C4-2B (cell line): ENCODE data around the gene ARHGAP42.

Experiments
- H3K27ac ChIP-seq: fragments of 450-650 bp; 2 replicates; pipeline ENCODE4 v1.5.1; 2017
- ZFX ChIP-seq: fragments of 450-650 bp; IDR thresholded peaks from 2 replicates; pipeline ENCODE4 v1.6.1; 2017
- TF ChIP-seq, protein P1 (sequence below): fragments of 450-650 bp; conservative IDR thresholded peaks from 2 replicates; pipeline ENCODE4 v1.5.1; 2017; ENCODE audit warnings: mild to moderate bottlenecking

ARHGAP42 gene

DNA sequence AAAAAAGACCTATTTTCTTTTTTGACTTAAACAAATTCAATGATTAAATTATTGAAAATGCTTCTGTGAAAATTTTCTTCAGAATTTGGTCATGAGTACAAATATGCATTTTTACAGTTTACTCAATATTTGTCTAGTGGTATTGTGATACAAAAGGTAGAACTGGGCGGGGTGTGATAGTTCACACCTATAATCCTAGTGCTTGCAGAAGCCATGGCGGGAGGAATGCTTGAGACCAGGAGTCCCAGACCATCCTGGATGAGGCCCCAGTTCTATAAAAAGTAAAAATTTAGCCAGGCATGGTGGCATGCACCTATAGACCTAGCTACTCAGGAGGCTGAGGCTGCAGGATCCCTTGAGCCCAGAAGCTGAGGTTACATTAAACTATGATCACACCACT lies 90.6 kb downstream of the ARHGAP42 start:
- TF ChIP-seq, protein P1, sequence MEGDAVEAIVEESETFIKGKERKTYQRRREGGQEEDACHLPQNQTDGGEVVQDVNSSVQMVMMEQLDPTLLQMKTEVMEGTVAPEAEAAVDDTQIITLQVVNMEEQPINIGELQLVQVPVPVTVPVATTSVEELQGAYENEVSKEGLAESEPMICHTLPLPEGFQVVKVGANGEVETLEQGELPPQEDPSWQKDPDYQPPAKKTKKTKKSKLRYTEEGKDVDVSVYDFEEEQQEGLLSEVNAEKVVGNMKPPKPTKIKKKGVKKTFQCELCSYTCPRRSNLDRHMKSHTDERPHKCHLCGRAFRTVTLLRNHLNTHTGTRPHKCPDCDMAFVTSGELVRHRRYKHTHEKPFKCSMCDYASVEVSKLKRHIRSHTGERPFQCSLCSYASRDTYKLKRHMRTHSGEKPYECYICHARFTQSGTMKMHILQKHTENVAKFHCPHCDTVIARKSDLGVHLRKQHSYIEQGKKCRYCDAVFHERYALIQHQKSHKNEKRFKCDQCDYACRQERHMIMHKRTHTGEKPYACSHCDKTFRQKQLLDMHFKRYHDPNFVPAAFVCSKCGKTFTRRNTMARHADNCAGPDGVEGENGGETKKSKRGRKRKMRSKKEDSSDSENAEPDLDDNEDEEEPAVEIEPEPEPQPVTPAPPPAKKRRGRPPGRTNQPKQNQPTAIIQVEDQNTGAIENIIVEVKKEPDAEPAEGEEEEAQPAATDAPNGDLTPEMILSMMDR: no peak
- TF ChIP-seq ZFX: no peak
- no peak overlapping the region for H3K27ac ChIP-seq

DNA sequence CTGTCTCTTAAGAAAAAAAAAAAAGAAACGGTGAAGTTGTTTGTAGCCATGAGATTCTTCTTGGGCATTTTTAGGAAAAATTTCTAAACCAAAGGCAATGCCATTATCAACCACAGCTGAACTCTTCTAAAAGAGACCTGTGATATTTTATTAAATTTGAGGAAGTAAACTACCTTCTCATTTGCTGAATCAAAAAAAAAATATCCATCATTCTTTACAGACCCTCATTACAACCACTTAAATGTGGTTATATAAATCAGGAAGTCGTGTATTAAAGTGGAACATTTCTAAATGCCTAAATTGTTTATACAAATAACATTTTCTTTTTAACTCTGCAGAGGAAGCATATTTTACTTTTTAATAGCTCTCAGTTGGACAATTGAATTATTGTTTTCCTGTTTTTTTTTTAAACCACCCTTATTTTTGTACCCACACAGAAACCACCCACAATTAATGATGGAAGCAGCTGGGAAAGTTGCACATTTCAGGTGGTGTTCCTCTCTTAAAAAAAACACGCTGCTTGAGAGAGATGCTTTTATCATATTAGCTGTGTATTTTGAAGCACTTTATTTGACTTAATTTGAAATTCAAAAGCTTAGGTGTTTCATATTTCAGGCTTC lies 91.2 kb downstream of the ARHGAP42 start:
- H3K27ac ChIP-seq: no peak overlapping the region
- TF ChIP-seq, protein P1: no peak
- no peak for TF ChIP-seq ZFX

- TF ChIP-seq ZFX: no peak
- TF ChIP-seq, protein P1: no peak
Measured at GRCh38 chr11:100780470-100780869, 93.4 kb downstream of the ARHGAP42 start.

DNA sequence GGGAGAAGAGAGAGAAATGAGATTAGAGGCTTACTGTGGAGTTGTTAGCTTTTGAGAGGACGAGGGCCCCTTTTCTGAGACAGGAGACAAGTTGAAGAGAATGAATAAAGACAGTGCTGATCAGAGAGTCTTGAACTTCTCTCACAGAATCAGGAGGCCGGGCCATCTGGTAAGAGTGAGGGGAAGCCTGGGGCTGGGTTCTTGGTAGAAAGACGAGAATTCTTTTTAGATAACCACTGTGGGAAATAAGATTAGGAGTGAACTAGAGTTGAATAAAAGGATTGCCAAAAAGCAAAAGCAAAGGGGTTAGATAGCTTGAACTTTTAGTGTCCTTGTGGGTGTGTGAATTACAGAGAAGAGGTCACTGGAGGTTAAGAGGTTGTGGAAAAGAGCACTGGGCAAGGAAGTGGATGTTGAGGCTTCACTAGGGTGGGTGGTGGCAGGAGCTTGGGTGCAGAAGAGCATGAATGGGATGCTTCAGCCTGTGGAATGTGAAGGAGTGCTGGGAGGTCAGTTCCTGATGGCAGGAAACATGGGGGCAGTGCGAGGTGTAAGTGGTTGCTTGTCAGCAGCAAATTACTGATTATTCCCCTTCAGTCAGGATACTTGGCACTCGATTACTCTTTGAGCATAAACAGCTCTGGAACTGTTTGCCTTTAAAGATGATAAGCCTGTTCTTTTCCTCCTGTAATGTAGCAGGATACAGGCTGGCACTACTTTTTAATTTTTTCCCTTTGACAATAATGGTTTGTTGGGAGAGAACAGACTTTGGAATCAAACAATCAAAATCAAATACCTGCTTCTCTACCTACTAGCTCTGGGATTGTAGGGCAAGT lies 98.3 kb downstream of the ARHGAP42 start:
- TF ChIP-seq, protein P1: no peak
- no peak for TF ChIP-seq ZFX
- H3K27ac ChIP-seq: no peak overlapping the region

More at GRCh38 chr11:100780470-100780869, 93.4 kb downstream of the ARHGAP42 start:
- no peak overlapping the region for H3K27ac ChIP-seq

DNA sequence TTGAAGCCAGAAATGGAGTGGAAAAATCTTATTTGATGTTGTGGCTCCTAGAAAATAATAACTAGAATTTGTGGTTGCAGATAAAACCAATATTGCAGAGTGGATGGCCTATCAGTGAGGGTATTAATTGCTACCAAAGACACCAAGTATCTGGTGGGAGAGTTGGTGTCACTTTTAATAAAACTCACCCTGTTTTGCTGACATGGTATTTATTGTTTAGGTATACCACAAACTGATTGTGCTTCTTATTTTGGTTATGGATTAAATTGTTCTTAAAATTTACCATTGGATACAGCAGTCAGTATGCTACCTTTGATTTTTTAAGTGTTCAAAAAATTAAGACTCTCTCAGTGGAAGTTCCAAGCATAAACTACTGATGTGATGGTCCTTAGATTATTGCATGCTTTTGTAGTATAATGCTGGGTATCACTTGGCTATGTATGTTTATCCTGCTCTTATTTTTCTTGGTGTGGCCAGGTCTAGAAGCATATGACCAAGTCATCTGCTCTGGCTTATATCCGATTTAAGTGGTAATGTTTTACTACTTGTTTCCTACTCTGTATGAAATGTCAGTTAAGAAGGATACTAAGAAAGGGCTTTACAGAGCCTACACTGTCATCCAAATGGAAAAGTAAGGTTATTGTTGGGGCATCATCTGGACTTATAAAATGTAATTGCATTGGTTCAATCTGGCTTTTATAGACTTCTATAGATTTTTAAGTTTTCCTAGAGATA lies 101.6 kb downstream of the ARHGAP42 start:
- H3K27ac ChIP-seq: no peak overlapping the region
- TF ChIP-seq, protein P1: no peak

DNA sequence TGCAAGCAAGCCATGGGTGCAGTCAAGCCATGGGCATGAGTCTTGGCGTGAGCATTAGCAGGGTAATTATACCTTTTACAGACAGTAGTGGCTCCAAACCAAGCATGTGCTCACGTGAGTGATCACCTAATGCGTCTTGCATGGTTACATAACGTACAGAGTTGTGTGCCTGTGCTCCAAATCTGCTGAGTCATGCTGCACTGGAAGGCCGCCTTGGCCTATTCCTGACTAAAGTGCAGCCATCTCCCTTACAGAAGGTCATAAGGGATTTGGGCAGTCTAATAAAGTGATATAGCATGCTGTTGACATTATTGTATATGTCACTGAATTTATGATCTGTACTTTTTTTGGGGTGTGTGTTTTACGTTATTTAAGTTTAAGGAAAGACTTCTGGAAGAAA lies 102.4 kb downstream of the ARHGAP42 start:
- H3K27ac ChIP-seq: no peak overlapping the region
- TF ChIP-seq, protein P1: no peak
- no peak for TF ChIP-seq ZFX

GRCh38 chr11:100790073-100790472 lies 103.0 kb downstream of the ARHGAP42 start:
- H3K27ac ChIP-seq: no peak overlapping the region
- TF ChIP-seq ZFX: no peak
- TF ChIP-seq, protein P1: no peak
